Activated T-helper 17 cell treated with anti-CD3 and anti-CD28 coated beads, Interleukin-2, amount 50 U/mL, for 72 hours (primary cell): ENCODE measurements around the gene XYLT2. TPM values are rescaled to one million over a fixed set of nuclear protein-coding genes. Genes with fewer than 3 reads are reported as not detected.

ENCODE experiments used
- ATAC-seq: fragments of 150-1000 bp; cut with Tn5 transposase; replicated peaks from 2 replicates; pipeline ENCODE4 v1.10.0; 2021; ENCODE audit warnings: mild to moderate bottlenecking, moderate library complexity
- H3K27ac Mint-ChIP-seq: one replicate; pipeline ENCODE4 v1.8.0; 2022; ENCODE audit warnings: mixed read lengths
- H3K27me3 Mint-ChIP-seq: one replicate; pipeline ENCODE4 v1.8.0; 2022; ENCODE audit warnings: mixed read lengths
- H3K36me3 Mint-ChIP-seq: one replicate; pipeline ENCODE4 v1.8.0; 2022; ENCODE audit warnings: low read depth, mild to moderate bottlenecking, mixed read lengths
- H3K4me1 Mint-ChIP-seq: one replicate; pipeline ENCODE4 v1.8.0; 2022; ENCODE audit warnings: mixed read lengths
- H3K4me3 Mint-ChIP-seq: one replicate; pipeline ENCODE4 v1.8.0; 2022; ENCODE audit warnings: mild to moderate bottlenecking, mixed read lengths
- H3K9me3 Mint-ChIP-seq: one replicate; pipeline ENCODE4 v1.8.0; 2022; ENCODE audit warnings: mixed read lengths
- total RNA-seq, 2 donors: library from RNA; stranded (reverse); gene quantifications; one replicate each; pipeline ENCODE4 v1.2.3, GENCODE V29; 2022

Gene XYLT2
- total RNA-seq, 2 donors from 2014 or later = 38.5 to 95.1 TPM

GRCh38 chr17:50360486-50361115 is 14.7 kb downstream of the XYLT2 start:
- Mint-ChIP-seq H3K9me3 (no peaks in the 10 kb centered on the region), H3K4me1 (peaks cover 6% of the 10 kb centered on the region), H3K36me3 (peaks cover 50% of the 10 kb centered on the region), H3K27ac (no peak overlapping the region), H3K4me3 (no peak overlapping the region), H3K27me3 (no peaks in the 10 kb centered on the region)
- ATAC-seq = no peak

DNA sequence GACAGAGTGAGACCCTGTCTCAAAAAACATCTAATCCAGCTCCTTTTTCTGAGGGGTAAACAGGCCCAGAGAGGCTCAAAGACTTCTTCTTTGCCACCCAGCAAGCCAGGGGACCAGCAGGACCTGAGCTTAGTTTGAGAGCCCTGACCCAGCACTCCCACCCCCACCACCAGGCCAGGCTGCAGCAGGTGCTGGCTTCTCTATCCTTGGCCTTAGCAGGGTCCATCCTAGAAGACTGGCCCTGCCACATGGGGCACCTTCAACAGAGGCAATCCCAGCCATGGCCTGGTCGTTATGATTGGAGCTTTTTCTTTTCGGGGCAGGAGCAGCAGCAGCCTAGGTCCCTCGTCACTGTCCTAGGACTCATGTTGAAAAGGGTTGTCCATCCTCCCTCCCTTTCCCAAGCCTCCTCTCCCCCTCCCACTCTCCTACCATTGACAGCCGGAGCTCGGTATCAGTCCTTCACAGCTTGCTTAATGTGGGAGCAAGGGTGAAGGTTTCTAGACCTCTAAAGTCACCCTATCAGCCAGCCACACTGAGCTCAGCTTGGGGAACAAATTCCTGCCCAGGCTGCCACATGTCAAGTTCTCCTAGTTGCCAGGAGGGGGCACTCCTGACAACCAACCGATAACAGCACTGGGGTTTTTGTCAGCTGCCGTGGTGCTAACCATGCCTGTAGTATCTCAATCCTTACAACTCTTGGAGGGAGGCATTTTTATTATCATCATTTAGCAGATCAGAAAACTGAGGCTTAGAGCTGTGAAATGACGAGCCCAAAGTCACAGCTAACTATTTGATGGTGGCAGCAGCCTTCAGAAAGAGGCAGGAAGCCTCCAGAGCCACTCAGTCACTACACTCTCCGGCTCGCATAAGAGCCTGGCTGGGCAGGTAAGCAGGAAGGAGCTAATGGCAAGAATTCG is 15.9 kb downstream of the XYLT2 start:
- ATAC-seq = peak; percentile 83
- H3K36me3 Mint-ChIP-seq = peaks cover 50% of the 10 kb centered on the region
- H3K9me3 Mint-ChIP-seq = no peaks in the 10 kb centered on the region
- peak overlapping the region; percentile 44 for H3K27ac Mint-ChIP-seq
- no peaks in the 10 kb centered on the region for H3K27me3 Mint-ChIP-seq
- peak overlapping the region; percentile 11 for H3K4me3 Mint-ChIP-seq
- H3K4me1 Mint-ChIP-seq = peaks cover 6% of the 10 kb centered on the region

- H3K36me3 Mint-ChIP-seq = peaks cover 50% of the 10 kb centered on the region
- H3K4me3 Mint-ChIP-seq = no peak overlapping the region
- H3K4me1 Mint-ChIP-seq = peaks cover 6% of the 10 kb centered on the region
- no peak for ATAC-seq
- H3K9me3 Mint-ChIP-seq = no peaks in the 10 kb centered on the region
- no peaks in the 10 kb centered on the region for H3K27me3 Mint-ChIP-seq
- H3K27ac Mint-ChIP-seq = no peak overlapping the region
Observed at GRCh38 chr17:50362661-50363060, 16.7 kb downstream of the XYLT2 start.

GRCh38 chr17:50363217-50364060 is 17.5 kb downstream of the XYLT2 start:
- H3K27me3 Mint-ChIP-seq = no peaks in the 10 kb centered on the region
- H3K27ac Mint-ChIP-seq = no peak overlapping the region
- H3K4me3 Mint-ChIP-seq = no peak overlapping the region
- no peaks in the 10 kb centered on the region for H3K9me3 Mint-ChIP-seq
- peaks cover 6% of the 10 kb centered on the region for H3K4me1 Mint-ChIP-seq
- H3K36me3 Mint-ChIP-seq = peaks cover 50% of the 10 kb centered on the region
- no peak for ATAC-seq

- no peaks in the 10 kb centered on the region for H3K27me3 Mint-ChIP-seq
- H3K9me3 Mint-ChIP-seq = no peaks in the 10 kb centered on the region
- no peak for ATAC-seq
- H3K4me1 Mint-ChIP-seq = peaks cover 6% of the 10 kb centered on the region
- H3K4me3 Mint-ChIP-seq = no peak overlapping the region
- H3K27ac Mint-ChIP-seq = no peak overlapping the region
- H3K36me3 Mint-ChIP-seq = peaks cover 50% of the 10 kb centered on the region
Observed at GRCh38 chr17:50364061-50364458, 18.1 kb downstream of the XYLT2 start.

DNA sequence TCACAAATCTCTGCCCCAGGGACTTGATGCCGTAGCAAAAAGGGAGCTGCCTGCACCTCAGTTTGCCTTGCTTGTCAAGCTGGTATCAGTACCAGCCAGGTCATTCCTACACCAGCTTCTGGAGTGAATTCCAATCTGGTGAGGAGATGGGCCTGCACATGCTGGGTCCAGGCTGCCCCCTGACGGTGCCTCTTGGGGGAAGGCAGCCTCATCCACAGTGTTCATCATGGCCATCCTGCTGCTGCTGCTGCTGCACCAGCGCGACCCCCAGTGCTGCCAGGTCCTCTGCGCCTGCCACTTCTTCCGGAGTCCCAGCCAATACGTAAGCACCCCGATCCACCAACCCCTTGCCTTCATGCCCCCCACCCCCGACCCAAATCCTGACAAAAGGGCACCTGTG is 18.8 kb downstream of the XYLT2 start:
- H3K27me3 Mint-ChIP-seq = no peaks in the 10 kb centered on the region
- no peaks in the 10 kb centered on the region for H3K9me3 Mint-ChIP-seq
- no peak overlapping the region for H3K4me3 Mint-ChIP-seq
- no peak for ATAC-seq
- H3K4me1 Mint-ChIP-seq = peaks cover 6% of the 10 kb centered on the region
- H3K36me3 Mint-ChIP-seq = peaks cover 52% of the 10 kb centered on the region
- H3K27ac Mint-ChIP-seq = no peak overlapping the region

- H3K4me3 Mint-ChIP-seq = no peak overlapping the region
- H3K27me3 Mint-ChIP-seq = no peaks in the 10 kb centered on the region
- peak overlapping the region; percentile 33 for H3K27ac Mint-ChIP-seq
- H3K9me3 Mint-ChIP-seq = no peaks in the 10 kb centered on the region
- ATAC-seq = no peak
- H3K4me1 Mint-ChIP-seq = peaks cover 6% of the 10 kb centered on the region
- peaks cover 56% of the 10 kb centered on the region for H3K36me3 Mint-ChIP-seq
Observed at GRCh38 chr17:50365165-50365564, 19.2 kb downstream of the XYLT2 start.

GRCh38 chr17:50365649-50366393 is 19.9 kb downstream of the XYLT2 start:
- ATAC-seq = no peak
- H3K4me1 Mint-ChIP-seq = peaks cover 6% of the 10 kb centered on the region
- no peak overlapping the region for H3K4me3 Mint-ChIP-seq
- peak overlapping the region; percentile 33 for H3K27ac Mint-ChIP-seq
- H3K9me3 Mint-ChIP-seq = no peaks in the 10 kb centered on the region
- peaks cover 61% of the 10 kb centered on the region for H3K36me3 Mint-ChIP-seq
- H3K27me3 Mint-ChIP-seq = no peaks in the 10 kb centered on the region

DNA sequence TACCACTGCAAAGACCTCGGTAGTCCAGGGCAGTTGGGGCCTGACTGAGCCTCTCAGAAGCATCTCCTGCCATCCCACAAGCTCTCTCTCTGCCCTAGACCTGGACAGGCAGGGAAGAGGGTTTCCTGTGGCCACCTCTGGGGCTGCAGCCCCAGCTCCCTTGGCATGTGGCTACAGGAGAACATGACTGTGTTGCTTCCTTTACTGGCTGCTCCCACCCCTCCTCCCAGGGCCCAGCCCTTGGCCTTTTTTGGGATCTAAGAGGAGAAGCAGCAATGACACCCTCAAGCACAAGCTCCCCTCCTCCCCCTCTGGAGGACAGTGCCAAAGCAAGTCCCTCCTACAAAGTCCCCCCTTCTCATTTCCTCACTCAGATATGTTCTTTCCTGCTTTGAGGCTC is 21.5 kb downstream of the XYLT2 start:
- Mint-ChIP-seq H3K4me3 (no peak overlapping the region), H3K4me1 (peaks cover 14% of the 10 kb centered on the region), H3K27me3 (no peaks in the 10 kb centered on the region), H3K36me3 (peaks cover 76% of the 10 kb centered on the region), H3K27ac (no peak overlapping the region), H3K9me3 (no peaks in the 10 kb centered on the region)
- no peak for ATAC-seq

DNA sequence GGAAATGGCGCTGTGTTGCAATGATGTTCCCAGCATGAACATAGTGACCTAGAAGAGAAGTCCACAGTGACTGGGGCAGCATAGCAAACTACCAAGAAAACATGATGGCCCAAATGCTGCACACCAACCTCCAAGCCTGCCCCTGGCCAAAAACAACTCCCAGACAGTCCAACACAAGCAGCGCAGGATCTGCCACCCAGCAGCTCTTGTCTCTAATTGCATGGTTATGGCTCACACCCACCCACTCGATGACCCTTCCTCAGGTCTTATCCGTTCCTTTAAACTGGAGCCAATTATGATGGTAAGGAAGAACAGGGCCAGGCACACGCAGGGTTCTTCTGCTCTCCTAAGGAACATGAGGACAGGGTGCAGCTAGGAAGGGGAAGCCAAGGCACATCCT is 24.1 kb downstream of the XYLT2 start:
- Mint-ChIP-seq H3K27me3 (no peaks in the 10 kb centered on the region), H3K36me3 (peaks cover 80% of the 10 kb centered on the region), H3K4me1 (peaks cover 21% of the 10 kb centered on the region), H3K27ac (no peak overlapping the region), H3K4me3 (peak overlapping the region; percentile 4), H3K9me3 (no peaks in the 10 kb centered on the region)
- ATAC-seq = no peak

DNA sequence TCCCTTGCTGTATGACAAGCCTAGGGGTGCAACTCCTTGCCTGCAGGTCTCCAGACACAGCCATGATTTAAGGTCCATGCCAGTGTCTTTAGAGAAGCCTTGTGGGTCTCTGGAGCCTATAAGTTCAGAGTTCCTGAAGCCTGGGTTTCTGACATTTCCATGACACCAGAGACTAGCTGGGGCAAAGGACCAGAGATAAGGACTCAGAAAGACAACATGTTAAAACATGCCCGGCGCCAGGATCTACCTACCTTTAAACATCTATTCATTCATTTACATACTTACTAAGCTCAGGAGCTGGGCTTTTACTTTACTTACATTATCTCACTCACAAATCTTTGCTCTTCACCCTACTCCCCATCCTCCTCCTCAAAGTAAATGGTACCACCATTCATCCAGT is 25.6 kb downstream of the XYLT2 start:
- H3K27me3 Mint-ChIP-seq = no peaks in the 10 kb centered on the region
- no peak for ATAC-seq
- H3K27ac Mint-ChIP-seq = peak overlapping the region; percentile 99
- H3K4me1 Mint-ChIP-seq = peaks cover 21% of the 10 kb centered on the region
- H3K4me3 Mint-ChIP-seq = peak overlapping the region; percentile 99
- no peaks in the 10 kb centered on the region for H3K9me3 Mint-ChIP-seq
- peaks cover 65% of the 10 kb centered on the region for H3K36me3 Mint-ChIP-seq

GRCh38 chr17:50372222-50372757 is 26.4 kb downstream of the XYLT2 start:
- Mint-ChIP-seq H3K36me3 (peaks cover 58% of the 10 kb centered on the region), H3K4me1 (peaks cover 21% of the 10 kb centered on the region), H3K27ac (peak overlapping the region; percentile 99), H3K9me3 (no peaks in the 10 kb centered on the region), H3K4me3 (peak overlapping the region; percentile 99), H3K27me3 (no peaks in the 10 kb centered on the region)
- no peak for ATAC-seq

- Mint-ChIP-seq H3K36me3 (peaks cover 51% of the 10 kb centered on the region), H3K4me3 (peak within 1 kb of the TSS; percentile 99), H3K27me3 (no peaks in the 10 kb centered on the region), H3K27ac (peak within 1 kb of the TSS; percentile 99), H3K9me3 (no peaks in the 10 kb centered on the region), H3K4me1 (peaks cover 21% of the 10 kb centered on the region)
- ATAC-seq = peak; percentile 97
Observed at GRCh38 chr17:50372758-50373556, 27.0 kb downstream of the XYLT2 start, which contains the start of the genes EME1 and MRPL27. EME1 (plus strand) TSS chr17:50373229; CDS start chr17:50375209, 1,980 bp downstream. MRPL27 (minus strand) TSS chr17:50373184; CDS start chr17:50373170, 14 bp downstream.
